ENCODE results near the gene MRGPRE.

MRGPRE gene

DNA sequence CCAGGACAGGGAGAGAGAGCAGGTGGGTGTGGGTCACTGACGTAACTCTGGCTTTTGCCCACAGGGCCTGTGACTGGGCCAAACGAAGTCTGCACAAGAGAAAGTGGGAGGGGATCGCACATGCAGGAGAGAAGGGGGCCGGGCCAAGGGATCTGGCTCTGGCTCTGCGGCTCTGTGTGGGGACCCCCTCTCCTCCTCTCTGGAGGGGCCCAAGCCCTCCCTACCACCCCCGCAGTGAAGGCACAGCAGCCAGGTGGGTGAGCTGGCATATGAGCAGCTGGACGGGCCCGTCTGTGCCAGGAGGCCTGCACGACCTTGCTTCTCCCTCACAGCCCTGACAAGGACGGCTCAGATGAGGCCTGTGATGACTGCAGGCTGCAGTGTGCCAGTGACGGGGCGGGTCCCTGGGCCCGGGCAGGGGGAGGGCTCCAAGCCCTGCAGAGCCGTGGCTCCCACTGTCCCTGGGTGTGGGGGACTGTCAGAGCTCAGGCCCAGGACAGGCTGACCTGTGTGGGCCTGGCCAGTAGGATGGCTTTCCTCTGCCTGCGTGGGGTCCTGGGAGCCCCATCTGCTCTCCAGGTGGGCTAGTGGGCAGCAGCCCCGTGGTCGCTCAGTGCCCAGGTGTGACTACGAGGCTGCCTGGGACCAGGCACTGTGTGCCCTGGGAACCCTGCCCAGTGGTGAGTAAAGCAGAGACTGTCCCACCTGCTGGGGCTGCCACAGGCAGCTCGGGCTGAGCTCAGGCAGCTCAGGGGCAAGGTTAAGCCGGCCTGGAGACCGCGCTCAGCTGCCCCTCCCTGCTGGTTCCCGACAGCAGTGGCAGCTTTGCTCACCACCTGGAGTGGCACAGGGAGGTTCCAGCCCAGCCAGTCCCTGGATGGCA, 35.8 kb downstream of the MRGPRE start:
- DNase-seq (ENCODE audit: low read depth), result no peak

DNA sequence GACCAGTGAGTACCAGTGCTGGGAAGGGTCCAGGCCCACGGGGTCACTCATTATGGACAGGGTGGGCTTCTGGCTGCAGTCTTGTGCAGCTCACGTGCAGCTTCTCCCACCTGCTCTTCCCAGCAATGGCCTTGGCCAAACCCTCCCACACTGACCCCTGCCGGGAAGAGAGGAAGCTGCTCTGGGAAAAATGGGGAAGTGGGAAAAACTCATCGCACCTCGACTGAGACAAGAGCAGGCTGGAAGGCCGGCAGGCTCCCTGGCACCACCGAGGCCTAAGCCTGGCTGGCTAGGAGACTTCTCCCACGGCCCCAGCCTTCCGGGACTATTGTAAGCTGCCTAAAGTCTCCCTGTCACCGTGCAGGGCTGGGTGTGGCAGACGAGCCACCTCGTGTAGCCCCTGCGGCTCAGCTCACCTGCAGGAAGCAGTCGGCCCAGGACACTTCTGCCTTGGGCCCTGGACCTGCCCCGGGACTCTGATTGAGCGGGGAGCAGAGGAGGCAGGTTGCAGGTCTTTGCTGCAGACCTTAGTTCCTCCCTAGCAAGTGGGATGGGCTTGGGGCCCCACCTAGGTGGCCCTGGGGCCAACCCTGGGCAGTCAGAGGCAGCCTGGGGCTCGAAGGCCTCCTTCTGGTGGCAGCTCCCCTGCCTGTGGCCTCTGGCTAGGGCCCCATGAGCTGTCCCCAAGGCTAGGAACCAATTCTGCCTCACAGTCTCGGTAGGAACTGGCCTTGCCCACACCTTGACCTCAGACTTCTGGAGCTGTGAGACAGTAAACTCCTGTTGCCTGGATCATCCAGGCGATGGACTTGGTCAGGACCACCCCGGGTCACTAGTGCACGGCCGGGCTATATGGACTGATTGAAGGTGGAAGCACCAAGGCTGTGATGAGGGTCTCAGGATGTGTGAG, 36.7 kb downstream of the MRGPRE start:
- no peak for DNase-seq (ENCODE audit: low read depth)

DNA sequence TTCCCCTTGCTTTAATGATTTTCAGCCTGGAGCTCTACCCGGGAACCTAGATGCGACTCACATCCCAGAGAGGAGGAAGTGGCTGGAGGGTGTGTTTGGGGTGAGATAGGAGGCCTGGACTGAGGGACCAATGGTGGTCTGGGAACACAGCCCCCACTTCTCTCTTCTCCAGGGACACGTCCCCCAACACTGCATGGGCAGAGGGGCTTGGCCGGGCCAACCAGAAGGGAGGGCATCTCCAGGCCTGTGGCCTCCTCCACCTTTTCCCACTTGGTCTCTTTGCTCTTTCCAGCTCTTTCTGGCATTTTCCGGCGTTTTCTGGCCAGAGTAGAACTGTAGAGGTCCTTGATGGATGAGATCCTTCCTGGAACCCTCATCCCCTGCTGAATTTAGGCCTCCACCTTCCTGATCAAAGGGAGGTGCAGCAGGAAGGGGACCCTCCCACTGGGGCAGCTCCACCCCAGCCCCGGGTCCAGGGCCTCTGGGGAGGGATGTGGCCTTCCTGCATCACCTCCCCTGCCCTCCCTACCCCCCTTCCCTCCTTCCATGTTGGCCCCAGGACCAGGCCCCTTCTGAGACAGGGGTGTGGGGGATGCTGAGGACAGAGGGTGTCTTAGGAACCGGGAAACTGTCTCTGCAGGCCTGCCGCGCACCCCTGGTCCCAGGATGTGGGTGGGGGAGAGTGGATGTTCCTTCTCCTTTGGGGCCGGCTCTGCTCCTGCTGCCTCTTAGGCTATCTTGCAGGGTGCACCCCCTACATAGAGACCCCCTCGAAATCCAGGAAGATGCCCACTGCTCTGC, 38.0 kb downstream of the MRGPRE start:
- no peak for DNase-seq (ENCODE audit: low read depth)

DNA sequence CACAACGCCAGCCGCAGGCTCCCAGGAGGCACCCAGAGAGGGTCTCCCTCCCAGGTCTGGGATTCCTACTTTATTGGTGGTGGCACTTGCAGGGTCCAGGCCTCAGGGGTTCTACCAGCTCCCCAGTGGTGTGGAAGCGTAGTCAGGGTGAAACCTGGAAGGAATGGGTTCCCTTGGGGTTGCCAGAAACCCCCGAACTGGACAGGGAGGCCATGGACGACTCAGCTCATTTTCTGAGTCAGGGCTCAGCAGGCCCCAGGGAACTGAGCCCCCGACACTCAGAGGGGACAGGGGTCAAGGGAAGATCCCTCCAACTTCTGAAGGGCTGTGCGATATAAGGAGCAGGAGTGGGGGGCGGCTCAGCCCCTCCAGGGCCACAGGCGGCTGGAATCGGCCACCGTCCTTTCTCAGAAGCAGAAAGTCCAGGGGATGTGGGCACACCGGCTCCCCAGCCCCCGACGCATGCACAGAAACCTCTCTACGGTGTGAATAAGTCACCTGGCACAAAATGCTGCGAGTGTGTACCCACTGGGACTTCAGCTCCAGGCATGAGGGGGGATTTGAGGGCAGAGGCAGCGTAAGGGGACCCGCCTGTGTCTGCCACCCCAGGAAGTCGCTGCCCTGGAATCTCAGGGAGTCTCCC, 38.7 kb downstream of the MRGPRE start:
- DNase-seq (ENCODE audit: low read depth), result no peak

DNA sequence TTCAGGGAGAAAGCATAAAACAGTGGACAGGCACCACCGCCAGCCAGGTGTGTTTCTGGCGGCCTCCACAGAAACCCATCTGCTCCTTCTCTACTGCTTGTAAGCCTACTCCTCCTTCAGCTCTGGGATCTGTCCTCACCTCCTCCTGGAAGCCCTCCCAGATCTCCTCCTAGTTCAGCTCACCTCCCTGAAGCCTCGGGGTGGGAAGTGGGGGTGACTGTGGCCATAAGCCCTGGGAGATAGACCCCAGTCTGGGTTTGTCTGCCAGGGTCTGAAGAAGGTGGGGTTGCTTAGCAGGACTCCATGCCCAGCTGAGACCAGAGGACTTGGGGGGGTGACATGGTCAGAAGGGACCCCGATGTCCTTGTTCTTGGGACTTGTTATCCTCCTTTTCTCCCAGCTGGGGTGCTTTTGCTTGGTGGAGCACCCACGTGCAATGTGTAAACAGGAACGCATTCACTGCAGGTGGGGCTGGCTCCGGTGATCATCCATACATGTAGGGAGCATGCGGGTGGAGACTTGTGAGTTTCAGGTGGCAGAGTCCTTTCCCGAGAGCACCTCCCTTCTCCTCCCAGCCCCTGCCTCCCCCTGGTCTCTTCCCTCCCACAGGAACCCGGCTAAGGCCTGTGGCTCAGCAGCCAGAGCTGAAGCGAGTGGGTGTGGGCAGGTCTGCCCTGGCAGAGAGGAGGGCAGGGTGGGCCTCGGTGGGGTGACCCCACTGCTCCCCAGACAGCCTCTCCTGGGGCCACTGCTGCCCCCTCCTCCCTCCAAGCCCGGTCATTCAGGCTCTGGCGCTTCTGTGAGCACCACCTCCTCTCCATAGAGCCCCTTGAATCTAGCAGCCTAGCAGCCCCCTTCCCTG, 39.5 kb downstream of the MRGPRE start:
- no peak for DNase-seq (ENCODE audit: low read depth)

DNA sequence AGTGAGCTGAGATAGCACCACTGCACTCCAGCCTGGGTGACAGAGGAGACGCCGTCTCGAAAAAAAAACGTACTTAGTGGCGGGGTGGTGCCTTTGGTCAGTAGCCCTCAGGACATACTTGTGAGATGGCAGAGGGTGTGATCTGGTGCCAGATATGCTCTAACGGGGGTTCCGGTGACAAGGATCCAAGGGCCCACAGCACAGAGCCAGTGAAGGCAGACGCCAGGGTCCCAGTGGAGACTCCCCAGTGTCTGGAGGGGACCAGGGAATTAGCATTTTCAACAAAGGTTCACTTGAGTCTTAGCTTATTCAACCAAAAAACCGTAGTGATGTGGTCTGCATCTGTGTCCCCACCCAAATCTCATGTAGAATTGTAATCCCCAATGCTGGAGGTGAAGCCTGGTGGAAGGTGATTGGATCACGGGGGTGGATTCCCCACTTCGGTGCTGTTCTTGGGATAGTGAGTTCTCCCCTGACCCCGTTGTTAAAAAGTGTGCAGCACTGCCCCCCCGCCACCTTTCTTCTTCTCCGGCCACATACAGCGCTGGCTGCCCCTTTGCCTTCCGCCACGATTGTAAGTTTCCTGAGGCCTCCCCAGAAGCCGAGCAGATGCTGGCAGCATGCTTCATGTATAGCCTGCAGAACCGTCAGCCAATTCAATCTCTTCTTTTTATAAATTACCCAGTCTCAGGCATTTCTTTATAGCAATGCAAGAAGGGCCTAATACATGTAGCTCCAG, 40.5 kb downstream of the MRGPRE start:
- DNase-seq (ENCODE audit: low read depth), result no peak

DNA sequence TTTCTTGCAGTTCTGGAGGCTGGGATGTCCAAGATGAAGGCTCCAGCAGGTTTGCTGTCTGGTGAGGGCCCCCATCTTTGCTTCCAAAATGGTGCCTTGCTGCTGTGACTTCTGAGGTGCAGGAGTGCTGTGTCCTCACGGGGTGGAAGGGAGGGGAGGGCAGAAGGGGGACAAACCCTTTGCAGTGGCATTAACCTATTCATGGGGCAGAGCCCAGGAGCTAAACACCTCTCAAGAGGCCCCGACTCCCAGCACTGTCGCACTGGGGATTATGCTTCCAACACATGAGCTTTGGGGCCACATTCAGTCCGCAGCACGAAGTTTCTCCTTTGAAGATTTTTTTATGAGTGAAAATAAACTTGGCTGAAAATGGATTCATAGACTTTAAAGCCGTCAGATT, 41.6 kb downstream of the MRGPRE start:
- DNase-seq (ENCODE audit: low read depth), result no peak

DNA sequence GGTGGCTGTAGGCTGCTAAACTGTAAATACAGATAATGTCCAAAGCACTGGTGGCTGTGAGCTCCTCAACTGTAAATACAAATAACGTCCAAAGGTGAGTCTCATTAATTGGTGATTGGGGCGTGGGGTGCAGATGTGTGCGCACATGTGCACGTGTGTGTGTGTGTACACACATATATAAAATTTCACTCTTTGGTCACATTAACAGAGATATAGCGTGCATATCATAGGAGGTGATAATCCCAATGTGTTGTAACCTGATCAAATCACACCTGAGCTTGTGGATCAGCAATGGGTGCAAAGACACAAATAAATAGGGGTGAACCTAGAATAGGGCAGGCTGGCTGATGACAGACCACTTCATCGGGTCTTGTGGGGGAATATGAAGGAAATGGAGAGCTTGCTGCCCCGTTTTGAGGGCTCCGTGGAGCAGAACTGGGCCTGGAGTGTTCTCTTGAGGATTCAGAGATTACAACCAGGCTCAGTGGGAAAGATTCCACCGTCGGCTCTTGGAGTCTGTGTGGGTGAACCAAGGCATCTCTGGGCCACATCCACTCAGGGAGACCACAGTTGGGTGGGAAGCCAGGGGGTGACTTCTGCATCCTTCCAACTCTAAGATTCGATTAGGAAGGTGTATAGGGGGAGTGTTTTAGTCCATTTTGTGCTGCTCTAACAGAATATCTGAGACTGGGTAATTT, 42.2 kb downstream of the MRGPRE start:
- DNase-seq (ENCODE audit: low read depth), result no peak

DNA sequence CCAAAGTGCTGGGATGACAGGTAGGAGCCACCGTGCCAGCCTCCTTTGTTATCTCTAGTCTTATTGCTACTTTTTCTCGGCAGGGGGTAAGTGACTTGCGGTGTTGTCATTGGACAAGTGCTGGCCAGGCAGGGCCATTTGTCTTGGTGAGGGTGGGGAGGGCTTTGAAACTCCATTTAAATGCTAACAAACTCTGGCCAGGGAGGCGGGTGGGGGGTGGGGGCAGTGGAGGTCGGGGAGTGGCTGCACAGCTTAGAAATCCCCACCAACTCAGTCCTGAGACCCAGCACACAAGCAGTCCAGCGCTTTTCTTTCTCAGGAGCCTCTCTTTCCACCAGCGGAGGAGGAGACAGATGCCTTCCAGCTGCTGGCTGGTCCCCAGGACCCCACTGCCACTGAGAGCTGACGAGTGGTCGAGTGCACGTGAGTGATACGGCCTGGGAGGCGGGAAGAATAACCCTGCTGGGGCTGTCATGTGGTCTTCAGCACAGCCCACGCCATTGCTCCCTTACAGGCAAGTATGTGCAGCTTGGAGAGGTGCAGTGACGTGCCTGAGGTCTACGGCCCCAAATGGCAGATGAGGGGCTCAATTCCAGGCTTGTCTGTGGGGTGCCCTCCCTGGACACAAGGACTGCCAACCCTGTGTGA, 42.9 kb downstream of the MRGPRE start:
- DNase-seq (ENCODE audit: low read depth), result no peak

DNA sequence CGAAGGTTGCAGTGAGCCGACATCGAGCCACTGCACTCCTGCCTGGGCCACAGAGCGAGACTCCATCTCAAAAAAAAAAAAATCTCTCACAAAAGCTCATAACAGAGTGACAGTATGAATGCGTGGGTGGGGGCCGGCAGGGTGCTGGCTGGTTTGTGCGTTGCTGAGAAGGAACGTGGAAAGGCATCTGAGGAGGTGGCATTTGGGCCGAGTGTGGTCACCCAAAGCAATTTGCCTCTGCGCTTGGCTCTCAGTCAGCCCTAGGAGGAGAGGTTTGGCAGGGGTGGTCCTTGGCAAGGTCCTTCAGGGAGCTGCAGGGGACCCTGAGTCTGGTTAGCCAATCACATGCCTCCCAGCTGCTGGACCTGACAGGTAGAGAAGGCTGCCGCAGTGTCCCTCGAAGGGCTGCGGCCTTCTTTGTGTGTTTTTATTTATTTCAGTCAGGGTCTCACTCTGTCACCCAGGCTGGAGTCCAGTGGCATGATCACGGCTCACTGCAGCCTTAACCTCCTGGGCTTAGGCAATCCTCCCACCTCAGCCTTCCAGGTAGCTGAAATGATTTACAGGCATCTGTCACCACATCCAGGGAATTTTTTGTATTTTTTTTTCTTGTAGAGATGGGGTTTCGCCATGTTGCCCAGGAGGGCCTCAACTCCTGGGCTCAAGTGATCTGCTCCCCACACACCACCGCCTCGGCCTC, 43.6 kb downstream of the MRGPRE start:
- DNase-seq (ENCODE audit: low read depth), result no peak

DNA sequence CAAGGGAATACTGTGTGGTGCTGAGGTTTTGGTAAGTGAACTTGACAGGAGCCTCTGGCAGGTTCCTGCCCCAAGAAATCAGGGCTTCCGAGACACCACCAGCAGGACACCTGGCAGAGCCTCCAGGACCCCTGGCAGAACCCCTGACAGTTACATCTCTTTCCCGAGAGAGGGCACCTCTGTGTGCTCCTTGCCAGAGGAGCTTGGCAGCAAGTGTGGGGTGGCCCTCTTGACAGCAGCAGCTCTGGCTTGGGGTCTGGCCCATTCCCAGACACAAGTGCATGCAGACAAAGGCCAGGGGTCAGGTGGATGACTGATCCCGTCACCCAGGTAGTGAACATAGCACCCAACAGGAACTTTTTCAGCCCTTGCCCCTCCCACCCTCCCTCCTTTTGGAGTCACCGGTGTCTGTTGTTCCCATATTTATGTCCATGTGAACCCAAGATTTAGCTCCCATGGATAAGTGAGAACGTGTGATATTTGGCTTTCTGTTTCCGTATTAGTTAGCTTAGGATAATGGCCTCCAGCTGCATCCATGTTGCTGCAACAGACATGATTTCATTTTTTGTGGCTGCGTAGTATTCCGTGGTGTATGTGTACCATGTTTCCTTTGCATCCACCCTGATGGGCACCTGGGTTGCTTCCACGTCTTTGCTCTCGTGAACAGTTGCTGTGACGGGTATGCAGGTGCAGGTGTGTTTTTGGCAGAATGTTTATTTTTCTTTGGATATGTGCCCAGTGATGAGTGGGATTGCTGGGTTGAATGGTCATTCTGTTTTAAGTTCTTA, 45.9 kb downstream of the MRGPRE start:
- DNase-seq (ENCODE audit: low read depth), result no peak

DNA sequence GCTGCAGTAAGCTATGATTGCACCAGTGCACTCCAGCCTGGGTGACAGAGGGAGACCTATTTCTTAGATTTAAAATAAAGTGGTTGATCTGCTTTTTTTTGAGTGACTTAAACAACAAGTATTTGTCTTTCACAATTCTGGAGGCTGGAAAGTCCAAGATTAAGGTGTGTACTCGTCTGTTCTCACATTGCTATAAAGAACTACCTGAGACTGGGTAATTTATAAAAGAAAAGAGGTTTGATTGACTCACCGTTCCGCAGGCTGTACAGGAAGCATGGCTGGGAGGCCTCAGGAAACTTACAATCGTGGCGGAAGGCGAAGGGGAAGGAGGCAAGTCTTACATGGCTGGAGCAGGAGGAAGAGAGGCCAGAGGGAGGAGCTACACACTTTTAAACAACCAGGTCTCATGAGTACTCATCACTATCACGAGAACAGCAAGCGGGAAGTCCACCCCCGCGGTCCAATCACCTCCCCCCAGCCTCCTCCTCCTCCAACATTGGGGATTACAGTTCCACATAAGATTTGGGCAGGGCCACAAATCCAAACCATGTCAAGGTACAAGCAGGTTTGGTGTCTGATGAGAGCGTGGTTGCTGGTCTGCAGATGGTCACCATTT, 47.4 kb downstream of the MRGPRE start:
- no peak for DNase-seq (ENCODE audit: low read depth)

DNA sequence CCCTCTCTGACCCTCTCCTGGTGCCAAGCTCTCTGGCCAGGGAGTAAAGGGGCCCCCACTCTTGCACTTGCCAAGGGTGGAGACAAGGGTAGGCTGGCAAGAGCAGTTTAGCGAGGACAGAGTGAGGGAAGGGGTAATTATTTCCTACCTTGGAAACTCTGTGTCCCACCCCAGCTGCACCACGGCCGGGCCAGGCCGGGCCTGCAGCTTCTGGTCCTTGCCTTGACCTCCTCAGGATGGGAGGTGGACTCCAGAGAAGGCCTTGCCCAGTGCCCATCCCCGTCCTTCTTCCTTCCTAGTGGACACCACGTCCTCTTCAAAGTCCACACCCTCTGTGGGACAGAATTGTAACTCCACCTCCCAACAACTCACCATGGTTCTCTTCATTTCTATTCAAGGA, 48.7 kb downstream of the MRGPRE start:
- no peak for DNase-seq (ENCODE audit: low read depth)

DNA sequence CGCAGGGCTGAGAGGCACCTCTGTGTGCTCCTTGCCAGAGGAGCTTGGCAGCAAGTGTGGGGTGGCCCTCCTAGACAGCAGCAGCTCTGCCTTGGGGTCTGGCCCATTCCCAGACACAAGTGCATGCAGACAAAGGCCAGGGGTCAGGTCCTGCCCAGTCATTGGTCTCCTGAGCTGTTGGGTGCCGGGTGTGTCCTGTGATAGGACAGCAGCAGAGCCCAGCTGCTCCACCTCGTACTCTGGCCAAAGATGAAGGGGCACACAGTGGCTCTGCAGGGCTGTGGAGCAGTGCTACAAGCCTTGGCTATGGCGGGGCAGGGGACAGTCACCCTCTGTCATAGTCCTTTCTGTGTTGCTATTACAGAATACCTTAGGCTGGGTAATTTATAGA, 49.8 kb downstream of the MRGPRE start:
- no peak for DNase-seq (ENCODE audit: low read depth)

DNA sequence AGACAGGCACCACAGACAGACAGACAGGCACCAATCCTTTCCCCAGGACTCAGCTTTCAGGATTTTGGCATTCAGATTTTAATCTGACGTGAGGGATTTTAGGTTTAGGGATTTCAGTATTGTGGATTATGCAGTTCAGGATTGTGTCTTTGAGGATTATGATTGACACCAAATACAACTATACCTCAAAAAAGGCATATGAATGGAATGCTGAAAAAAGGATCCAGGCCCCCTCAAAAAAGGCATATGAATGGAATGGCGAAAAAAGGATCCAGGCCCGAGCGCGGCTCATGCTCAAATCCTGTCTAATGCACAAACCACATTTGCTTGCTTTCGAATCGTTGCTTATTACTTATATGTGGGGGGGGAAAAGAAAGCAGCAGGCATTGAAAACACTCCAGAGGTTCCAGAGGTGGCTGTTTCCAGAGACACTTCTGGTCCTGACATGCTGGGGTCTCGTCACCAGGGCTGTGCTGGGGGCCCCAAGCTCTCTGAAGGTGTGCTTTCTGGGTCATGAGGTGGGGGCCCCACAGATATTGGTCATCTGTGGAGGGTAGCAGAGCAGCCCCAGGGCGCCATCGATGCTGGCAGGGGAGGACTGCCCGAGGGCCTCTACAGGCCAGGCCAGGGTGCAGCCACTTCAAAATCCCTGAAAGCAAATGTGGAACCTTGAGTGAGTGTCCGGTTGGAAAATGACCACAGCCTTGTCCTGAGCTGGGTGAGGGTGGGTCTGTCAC, 50.3 kb downstream of the MRGPRE start:
- DNase-seq (ENCODE audit: low read depth), result no peak

DNA sequence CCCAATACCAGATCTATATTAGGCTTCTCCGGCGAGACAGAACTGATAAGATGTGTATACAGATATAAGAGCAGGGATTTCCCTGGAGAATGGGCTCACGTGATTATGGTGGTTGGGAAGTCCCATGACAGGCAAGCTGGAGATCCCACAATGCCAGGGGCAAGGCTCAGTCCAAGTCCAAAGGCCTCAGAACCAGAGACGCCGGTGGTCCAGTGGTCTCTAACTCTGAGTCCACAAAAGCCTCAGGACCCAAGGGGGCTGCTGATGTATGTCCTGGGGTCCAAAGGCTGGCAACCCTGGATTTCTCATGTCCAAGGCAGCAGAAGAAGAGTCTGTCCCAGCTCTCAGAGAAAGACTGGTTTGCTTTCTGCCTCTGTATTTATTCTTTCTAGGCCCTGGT, 51.3 kb downstream of the MRGPRE start:
- no peak for DNase-seq (ENCODE audit: low read depth)
